Measurements from ENCODE around the gene GPR153. TPM values are rescaled to one million over a fixed set of nuclear protein-coding genes. Genes with fewer than 3 reads are reported as not detected.

The GPR153 gene
- total and polyA plus RNA-seq, 2 of the 8 experiments (the other 6 are each of a cell fraction or from before 2014, with no cell fraction given): 5.7 to 8.1 TPM

DNA sequence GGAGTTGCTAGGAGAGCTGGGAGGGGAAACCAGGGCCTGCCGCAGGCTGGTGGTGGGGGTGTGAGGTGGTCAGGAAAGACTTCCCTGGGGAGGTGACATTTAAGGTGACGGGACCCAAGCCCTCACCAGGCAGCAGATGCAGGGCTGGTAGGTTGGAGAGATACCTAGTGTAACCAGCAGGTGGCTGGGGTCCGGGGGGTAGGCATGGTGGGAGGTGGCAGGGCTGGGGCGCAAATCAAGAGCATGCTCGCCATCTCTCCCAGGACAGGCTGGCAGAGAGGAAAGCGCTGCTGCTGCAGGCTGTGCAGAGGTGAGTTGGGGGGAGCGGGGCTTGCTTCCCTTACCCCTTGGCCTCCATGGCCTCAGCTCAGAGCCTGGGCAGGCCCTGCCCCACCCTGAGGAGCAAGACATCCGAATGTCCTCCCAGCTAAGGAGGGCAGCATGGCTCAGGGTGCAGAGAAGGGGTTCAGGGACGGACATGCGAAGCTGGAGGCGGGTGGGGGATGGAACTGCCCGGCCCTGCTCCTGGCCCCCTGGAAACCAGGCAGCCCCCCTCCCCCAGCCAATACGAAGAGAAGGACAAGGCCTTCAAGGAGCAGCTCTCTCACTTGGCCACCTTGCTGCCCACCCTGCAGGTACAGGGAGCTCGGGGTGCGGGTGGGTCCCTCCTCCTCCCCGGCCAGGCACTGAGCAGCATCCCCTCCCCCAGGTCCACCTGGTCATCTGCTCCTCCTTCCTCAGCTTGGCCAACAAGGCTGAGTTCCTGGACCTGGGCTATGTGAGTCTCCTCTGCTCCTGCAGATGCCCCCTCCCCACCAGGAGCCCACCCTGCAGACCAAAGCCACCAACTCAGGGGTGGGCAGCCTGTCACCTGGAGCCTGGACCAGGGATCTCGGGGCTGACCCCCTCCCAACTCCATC is 51.0 kb downstream of the GPR153 start (continued):
- TF ChIP-seq KDM1A (IDR thresholded peaks at IDR 0.05; ENCODE audit: borderline replicate concordance, low read length) (no peak), EGR1 (IDR thresholded peaks at IDR 0.05; ENCODE audit: borderline replicate concordance, low read depth, low read length) (no peak), MAFK (IDR thresholded peaks at IDR 0.05; ENCODE audit: low read depth, low read length) (no peak), ASH2L (IDR thresholded peaks at IDR 0.05; ENCODE audit: low read length) (no peak)
- TF ChIP-seq, protein P1, sequence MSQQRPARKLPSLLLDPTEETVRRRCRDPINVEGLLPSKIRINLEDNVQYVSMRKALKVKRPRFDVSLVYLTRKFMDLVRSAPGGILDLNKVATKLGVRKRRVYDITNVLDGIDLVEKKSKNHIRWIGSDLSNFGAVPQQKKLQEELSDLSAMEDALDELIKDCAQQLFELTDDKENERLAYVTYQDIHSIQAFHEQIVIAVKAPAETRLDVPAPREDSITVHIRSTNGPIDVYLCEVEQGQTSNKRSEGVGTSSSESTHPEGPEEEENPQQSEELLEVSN (IDR thresholded peaks at IDR 0.05): no peak
- TF ChIP-seq, protein P2, sequence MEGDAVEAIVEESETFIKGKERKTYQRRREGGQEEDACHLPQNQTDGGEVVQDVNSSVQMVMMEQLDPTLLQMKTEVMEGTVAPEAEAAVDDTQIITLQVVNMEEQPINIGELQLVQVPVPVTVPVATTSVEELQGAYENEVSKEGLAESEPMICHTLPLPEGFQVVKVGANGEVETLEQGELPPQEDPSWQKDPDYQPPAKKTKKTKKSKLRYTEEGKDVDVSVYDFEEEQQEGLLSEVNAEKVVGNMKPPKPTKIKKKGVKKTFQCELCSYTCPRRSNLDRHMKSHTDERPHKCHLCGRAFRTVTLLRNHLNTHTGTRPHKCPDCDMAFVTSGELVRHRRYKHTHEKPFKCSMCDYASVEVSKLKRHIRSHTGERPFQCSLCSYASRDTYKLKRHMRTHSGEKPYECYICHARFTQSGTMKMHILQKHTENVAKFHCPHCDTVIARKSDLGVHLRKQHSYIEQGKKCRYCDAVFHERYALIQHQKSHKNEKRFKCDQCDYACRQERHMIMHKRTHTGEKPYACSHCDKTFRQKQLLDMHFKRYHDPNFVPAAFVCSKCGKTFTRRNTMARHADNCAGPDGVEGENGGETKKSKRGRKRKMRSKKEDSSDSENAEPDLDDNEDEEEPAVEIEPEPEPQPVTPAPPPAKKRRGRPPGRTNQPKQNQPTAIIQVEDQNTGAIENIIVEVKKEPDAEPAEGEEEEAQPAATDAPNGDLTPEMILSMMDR (IDR thresholded peaks at IDR 0.05; ENCODE audit: control extremely low read depth in 1 of 3, insufficient read depth in 1 of 3, low read depth in 1 of 3, low read length in 3 of 3): peak in 2 of 3 experiments; percentile 36 to 47; a peak in 3 of 4 replicates

Data from H1 (cell line).